ENCODE data around the gene ERC2. TPM values are rescaled to one million over a fixed set of nuclear protein-coding genes. Genes with fewer than 3 reads are reported as not detected.

Gene ERC2
- total and polyA plus RNA-seq, 2 of the 8 experiments (the other 6 are each of a cell fraction or from before 2014, with no cell fraction given) = 16.4 to 22.8 TPM

DNA sequence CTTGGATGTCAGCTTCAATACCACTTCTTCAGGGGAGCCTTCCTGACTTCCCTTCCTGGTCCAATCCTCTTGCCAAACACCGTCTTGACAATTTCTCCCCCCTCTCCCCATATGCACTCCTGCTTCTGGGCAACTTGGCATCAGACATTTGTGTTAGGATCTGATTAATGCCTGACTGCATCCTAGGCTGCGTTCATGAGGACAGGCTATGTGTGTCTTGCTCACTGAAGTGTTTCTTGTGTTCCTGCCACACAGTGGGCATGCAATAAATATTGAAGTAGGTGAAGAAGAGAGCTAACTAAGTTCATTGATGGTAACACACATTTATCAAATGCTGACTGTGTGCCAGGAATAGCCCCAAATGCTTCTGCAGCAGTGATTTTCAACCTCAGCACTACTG, 944.8 kb downstream of the ERC2 start:
- Histone ChIP-seq H3K9me3 (ENCODE audit: insufficient read depth in 2 of 2, low read depth in 1 of 2, low read length in 1 of 2) (no peaks in the 10 kb centered on the region), H2AFZ (ENCODE audit: low read length) (no peak overlapping the region), H4K8ac (ENCODE audit: extremely low read depth, insufficient read depth, low read length) (no peak overlapping the region), H3K27me3 (replicated peaks in 1 of 4; ENCODE audit: control insufficient read depth in 3 of 4, extremely low read depth in 1 of 4, insufficient read depth in 3 of 4, low read length in 3 of 4) (no peaks in the 10 kb centered on the region), H3K14ac (ENCODE audit: insufficient read length) (no peak overlapping the region), H3K79me2 (ENCODE audit: control insufficient read depth in 1 of 2, insufficient read depth in 2 of 2, low read length in 2 of 2) (no peaks in the 10 kb centered on the region), H3K4me2 (ENCODE audit: insufficient read depth in 1 of 2, low read depth in 2 of 2, low read length in 2 of 2) (no peak overlapping the region), H4K91ac (replicated peaks; ENCODE audit: insufficient read length, low read length) (no peak overlapping the region), H3K56ac (replicated peaks; ENCODE audit: insufficient read length, low read depth, low read length) (no peak overlapping the region), H4K5ac (ENCODE audit: insufficient read length, low read depth, low read length) (no peak overlapping the region), H2BK15ac (ENCODE audit: low read length) (peak overlapping the region; percentile 89), H3K4me3 (ENCODE audit: extremely low read depth in 1 of 4, insufficient read depth in 2 of 4, low read depth in 3 of 4, low read length in 4 of 4) (no peak overlapping the region), H2BK120ac (replicated peaks; ENCODE audit: low read depth, low read length) (no peak overlapping the region), H3K23ac (ENCODE audit: insufficient read length) (no peak overlapping the region), H3K23me2 (ENCODE audit: low read depth, low read length) (no peaks in the 10 kb centered on the region), H2AK5ac (ENCODE audit: low read depth, low read length) (no peak overlapping the region), H2BK20ac (ENCODE audit: low read length) (no peak overlapping the region), H2BK12ac (ENCODE audit: low read depth, low read length) (peak overlapping the region; percentile 55; the same call in 1 of the 2 replicates), H2BK5ac (ENCODE audit: low read depth, low read length) (no peak overlapping the region), H3K4ac (replicated peaks; ENCODE audit: insufficient read length, low read depth, low read length) (no peak overlapping the region), H3K9ac (replicated peaks in 1 of 4; ENCODE audit: extremely low read depth in 1 of 4, low read depth in 3 of 4, low read length in 3 of 4) (no peak overlapping the region), H3K4me1 (replicated peaks in 1 of 4; ENCODE audit: control insufficient read depth in 3 of 4, insufficient read depth in 4 of 4, low read length in 3 of 4) (peaks cover 7 to 16% (median 14%) of the 10 kb centered on the region in 4 experiments), H4K20me1 (replicated peaks in 1 of 2; ENCODE audit: control insufficient read depth in 1 of 2, insufficient read depth in 2 of 2, low read length in 2 of 2) (no peaks in the 10 kb centered on the region), H3K79me1 (ENCODE audit: low read depth, low read length) (no peaks in the 10 kb centered on the region), H3K36me3 (ENCODE audit: control insufficient read depth in 2 of 4, insufficient read depth in 4 of 4, low read length in 3 of 4) (no peaks in the 10 kb centered on the region), H3K18ac (ENCODE audit: extremely low read depth, low read length) (no peak overlapping the region), H3K27ac (ENCODE audit: low read depth, low read length) (no peak overlapping the region)
- CTCF ChIA-PET (ENCODE audit: partially characterized antibody) = interaction anchor here (0.6 to 1.5 kb wide), 4 partner anchors 17 to 1113 kb away, joined by 3 to 4 read pairs (median 4); no protein-coding TSS in a partner anchor
- WGBS, 2 experiments (ENCODE audit: extremely low coverage in 1 of 2, insufficient coverage in 1 of 2, insufficient read length in 1 of 2, insufficient replicate concordance in 2 of 2, low coverage in 1 of 2, low lambda C conversion rate in 2 of 2, missing lambda C conversion rate in 1 of 2) = 87% methylated on average over 2 of the region's 2 CpGs; no CpG with 5 or more reads in 1 of the 2 experiments
- POLR2A ChIA-PET (ENCODE audit: partially characterized antibody) = no interaction called here
- DNase-seq (ENCODE audit: low read depth in 1 of 2, low spot score in 2 of 2) (no peak), FAIRE-seq (no peak)
- TF ChIP-seq SP4 (IDR thresholded peaks at IDR 0.05; ENCODE audit: low read length) = no peak
- no peak for TF ChIP-seq HDAC6 (IDR thresholded peaks at IDR 0.05; ENCODE audit: low read depth, low read length)
- TF ChIP-seq EP300 (IDR thresholded peaks at IDR 0.05; ENCODE audit: borderline replicate concordance in 1 of 2, low read depth in 2 of 2, low read length in 2 of 2) = no peak
- no peak for TF ChIP-seq SAP30 (IDR thresholded peaks at IDR 0.05; ENCODE audit: insufficient read depth, insufficient replicate concordance, low read length)
- TF ChIP-seq YY1 (IDR thresholded peaks at IDR 0.05; ENCODE audit: low read depth, low read length) = no peak
- no peak for TF ChIP-seq RBBP5 (IDR thresholded peaks at IDR 0.05; ENCODE audit: borderline replicate concordance, low read depth, low read length)
- TF ChIP-seq POLR2A (IDR thresholded peaks at IDR 0.05; ENCODE audit: control extremely low read depth in 1 of 2, low read depth in 2 of 2, low read length in 2 of 2) = no peak
- TF ChIP-seq CTBP2 (IDR thresholded peaks at IDR 0.05; ENCODE audit: borderline replicate concordance, insufficient read depth, insufficient read length, low read length) = no peak
- TF ChIP-seq TAF7 (optimal IDR thresholded peaks at IDR 0.05; ENCODE audit: borderline replicate concordance, low read depth, low read length) = no peak
- no peak for TF ChIP-seq JUND (IDR thresholded peaks at IDR 0.05; ENCODE audit: low read length)
- no peak for TF ChIP-seq FOSL1 (IDR thresholded peaks at IDR 0.05; ENCODE audit: insufficient read depth, low read depth, low read length)
- no peak for TF ChIP-seq NRF1 (IDR thresholded peaks at IDR 0.05; ENCODE audit: low read depth, low read length)
- TF ChIP-seq PHF8 (conservative IDR thresholded peaks at IDR 0.05; ENCODE audit: low read depth, low read length) = no peak
- no peak for TF ChIP-seq ZNF274 (IDR thresholded peaks at IDR 0.05; ENCODE audit: borderline replicate concordance, extremely low read depth, low read length)

Measured in H1 (cell line).